NCI-H187 (cell line): Measurements from ENCODE around the gene PCNX1.

Experiments
- DNase-seq, 2 experiments: peaks; one replicate each; lab custom pipeline; 2025; lab: John Stamatoyannopoulos, UW

Gene PCNX1

GRCh38 chr14:70888681-70889175 lies 18.5 kb upstream of the PCNX1 start:
- no peak for DNase-seq

- no peak for DNase-seq
These were observed 17.7 kb upstream of the PCNX1 start for GRCh38 chr14:70889555-70889954.

- DNase-seq: no peak
These were observed 16.2 kb upstream of the PCNX1 start for GRCh38 chr14:70890826-70891659.

- no peak for DNase-seq
These were observed 15.5 kb upstream of the PCNX1 start for GRCh38 chr14:70891737-70892136.

GRCh38 chr14:70893062-70893845 lies 14.0 kb upstream of the PCNX1 start:
- DNase-seq: no peak

- DNase-seq: no peak
These were observed 13.4 kb upstream of the PCNX1 start for GRCh38 chr14:70893858-70894291.

GRCh38 chr14:70894868-70895267 lies 12.4 kb upstream of the PCNX1 start:
- no peak for DNase-seq

- DNase-seq: no peak
These were observed 10.9 kb upstream of the PCNX1 start for GRCh38 chr14:70896317-70896716.

GRCh38 chr14:70896981-70897380 lies 10.3 kb upstream of the PCNX1 start:
- DNase-seq: no peak

- DNase-seq: no peak
These were observed 9.8 kb upstream of the PCNX1 start for GRCh38 chr14:70897464-70897863.

- no peak for DNase-seq
These were observed 9.0 kb upstream of the PCNX1 start for GRCh38 chr14:70898111-70898745.

GRCh38 chr14:70901269-70901668 lies 6.0 kb upstream of the PCNX1 start:
- DNase-seq: no peak

GRCh38 chr14:70902184-70902583 lies 5.1 kb upstream of the PCNX1 start:
- no peak for DNase-seq

GRCh38 chr14:70904373-70904772 lies 2.9 kb upstream of the PCNX1 start:
- DNase-seq: no peak

GRCh38 chr14:70905301-70905700 lies 2.0 kb upstream of the PCNX1 start:
- DNase-seq: no peak

GRCh38 chr14:70906793-70907175 lies 475 bp upstream of the PCNX1 start:
- DNase-seq: no peak

GRCh38 chr14:70907996-70908934 lies 1.0 kb downstream of the PCNX1 start:
- DNase-seq: peak in 1 of 2 experiments; percentile 56

GRCh38 chr14:70908935-70909641 lies 1.8 kb downstream of the PCNX1 start:
- DNase-seq: no peak

- DNase-seq: no peak
These were observed 2.7 kb downstream of the PCNX1 start for GRCh38 chr14:70909733-70910614.

- DNase-seq: no peak
These were observed 8.2 kb downstream of the PCNX1 start for GRCh38 chr14:70915415-70915814.
